GM12874 (cell line): ENCODE measurements around the gene OR52H1.

Experiments used
- TF ChIP-seq, protein P1 (sequence below): IDR thresholded peaks from 2 replicates; pipeline ENCODE4 v1.5.1; 2011; ENCODE audit warnings: low read depth, mild to moderate bottlenecking, control low read depth, low read length, moderate library complexity; ENCODE audit not compliant: insufficient read depth

Gene OR52H1

DNA sequence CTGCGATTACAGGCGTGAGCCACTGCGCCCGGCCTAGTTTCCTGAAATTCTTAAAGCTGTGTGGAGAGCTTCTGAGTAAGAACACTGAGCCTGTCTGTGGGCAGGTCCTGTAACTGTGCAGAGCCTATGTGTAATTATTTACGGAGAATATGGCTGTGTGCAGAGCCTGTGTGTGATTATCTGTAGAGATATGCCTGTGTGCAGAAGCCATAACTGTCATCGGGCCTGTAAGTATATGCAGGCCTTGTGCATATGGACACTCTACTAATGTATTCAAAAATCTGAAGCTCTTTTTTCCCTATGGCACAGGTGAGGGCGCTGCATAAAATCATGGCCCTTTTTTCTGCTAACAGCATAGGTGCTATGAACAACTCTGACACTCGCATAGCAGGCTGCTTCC is 32.2 kb upstream of the OR52H1 start, which contains the start of gene OR52B6:
TSS of gene OR52B6 (plus strand) at position 301 of the 400 bp plus-strand sequence. CDS start at position 301, 0 bp downstream.
- TF ChIP-seq, protein P1, sequence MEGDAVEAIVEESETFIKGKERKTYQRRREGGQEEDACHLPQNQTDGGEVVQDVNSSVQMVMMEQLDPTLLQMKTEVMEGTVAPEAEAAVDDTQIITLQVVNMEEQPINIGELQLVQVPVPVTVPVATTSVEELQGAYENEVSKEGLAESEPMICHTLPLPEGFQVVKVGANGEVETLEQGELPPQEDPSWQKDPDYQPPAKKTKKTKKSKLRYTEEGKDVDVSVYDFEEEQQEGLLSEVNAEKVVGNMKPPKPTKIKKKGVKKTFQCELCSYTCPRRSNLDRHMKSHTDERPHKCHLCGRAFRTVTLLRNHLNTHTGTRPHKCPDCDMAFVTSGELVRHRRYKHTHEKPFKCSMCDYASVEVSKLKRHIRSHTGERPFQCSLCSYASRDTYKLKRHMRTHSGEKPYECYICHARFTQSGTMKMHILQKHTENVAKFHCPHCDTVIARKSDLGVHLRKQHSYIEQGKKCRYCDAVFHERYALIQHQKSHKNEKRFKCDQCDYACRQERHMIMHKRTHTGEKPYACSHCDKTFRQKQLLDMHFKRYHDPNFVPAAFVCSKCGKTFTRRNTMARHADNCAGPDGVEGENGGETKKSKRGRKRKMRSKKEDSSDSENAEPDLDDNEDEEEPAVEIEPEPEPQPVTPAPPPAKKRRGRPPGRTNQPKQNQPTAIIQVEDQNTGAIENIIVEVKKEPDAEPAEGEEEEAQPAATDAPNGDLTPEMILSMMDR: no peak

DNA sequence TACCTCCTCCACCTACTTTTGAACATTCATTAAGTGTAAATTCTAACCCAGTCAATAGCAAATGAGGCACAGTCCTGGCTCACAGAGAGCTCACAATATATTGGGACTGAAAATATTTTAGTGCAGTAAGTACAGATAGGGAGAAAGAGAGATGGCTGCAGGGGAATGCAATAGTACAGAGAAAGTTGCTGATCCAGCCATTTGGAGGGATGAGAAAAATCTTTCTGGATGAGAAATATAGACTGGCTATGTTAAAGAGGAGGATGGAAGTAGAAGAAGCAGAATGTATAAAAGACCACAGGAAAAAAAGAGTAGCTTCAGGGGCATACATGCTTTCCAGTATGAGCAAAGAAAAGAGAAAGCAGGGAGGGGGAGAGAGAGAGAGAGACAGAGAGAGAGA is 28.8 kb upstream of the OR52H1 start:
- TF ChIP-seq, protein P1: no peak

DNA sequence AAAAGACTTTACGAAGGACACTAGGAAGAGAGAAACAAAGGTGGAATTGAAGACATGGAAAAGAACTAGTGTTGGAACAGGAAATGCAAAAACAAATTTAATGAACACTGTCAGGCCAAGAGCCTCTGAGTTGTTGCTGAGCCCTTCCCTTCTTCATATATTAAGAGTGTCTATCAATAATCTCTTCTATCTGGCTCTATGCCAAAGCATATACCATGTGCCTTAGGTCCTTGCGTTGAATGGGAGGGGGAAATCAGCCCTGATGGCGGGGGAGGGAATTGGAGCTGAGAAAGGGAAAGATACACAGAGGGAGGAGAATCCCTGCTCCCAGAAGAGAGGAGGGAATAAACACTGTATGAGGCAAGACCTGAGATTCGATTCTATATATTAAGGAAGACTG is 26.8 kb upstream of the OR52H1 start:
- TF ChIP-seq, protein P1: no peak

DNA sequence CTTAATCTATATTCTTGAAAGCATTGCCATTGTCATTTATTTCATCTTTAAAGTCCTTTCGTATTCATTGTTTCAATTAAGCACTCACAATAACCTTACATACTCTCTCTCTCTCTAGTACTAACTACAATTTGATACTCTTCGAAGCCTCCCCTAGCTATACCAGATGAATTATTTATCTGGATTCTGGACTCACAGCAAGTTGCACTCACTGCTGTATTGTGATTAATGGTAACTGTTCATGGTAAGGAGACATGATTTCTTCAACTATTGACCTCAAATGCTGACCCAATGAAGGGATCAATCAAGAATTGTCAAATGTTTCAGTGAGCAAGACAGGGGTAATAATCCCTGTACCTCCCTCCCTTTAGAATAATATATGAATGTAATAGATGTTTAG is 26.3 kb upstream of the OR52H1 start:
- TF ChIP-seq, protein P1: no peak

DNA sequence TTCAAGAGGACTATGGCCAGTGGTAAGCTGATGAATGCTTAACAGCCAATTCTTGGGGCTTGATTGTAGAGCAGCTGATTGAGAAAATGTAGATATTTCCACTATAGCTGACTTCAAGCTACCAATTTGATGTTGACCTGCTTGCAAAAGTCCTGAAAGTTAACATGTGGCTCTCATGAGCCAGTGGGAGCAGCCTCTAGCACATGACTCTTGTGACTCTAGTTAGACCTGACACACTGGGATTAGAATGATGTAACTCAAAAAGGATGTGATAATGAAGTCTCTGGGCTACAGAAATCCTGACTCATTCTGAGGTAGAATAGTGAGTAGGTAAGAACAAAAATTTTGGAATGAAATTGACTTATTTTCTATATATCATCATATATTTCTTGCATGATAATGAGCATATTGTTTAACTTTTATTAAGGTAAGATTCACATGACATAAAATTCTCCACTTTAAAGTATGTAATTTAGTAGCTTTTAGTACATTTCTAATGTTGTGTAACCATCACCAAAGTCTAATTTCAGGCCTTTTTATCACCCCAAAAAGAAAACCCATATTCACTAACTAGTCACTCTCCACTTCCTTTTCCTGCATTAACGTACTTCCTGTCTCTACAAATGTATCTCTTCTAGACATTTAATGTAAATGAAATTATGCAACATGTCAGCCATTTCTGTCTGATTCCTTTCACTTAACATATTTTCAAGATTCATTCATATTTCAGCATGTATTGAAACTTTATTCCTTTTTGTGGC is 16.1 kb upstream of the OR52H1 start:
- TF ChIP-seq, protein P1: no peak

DNA sequence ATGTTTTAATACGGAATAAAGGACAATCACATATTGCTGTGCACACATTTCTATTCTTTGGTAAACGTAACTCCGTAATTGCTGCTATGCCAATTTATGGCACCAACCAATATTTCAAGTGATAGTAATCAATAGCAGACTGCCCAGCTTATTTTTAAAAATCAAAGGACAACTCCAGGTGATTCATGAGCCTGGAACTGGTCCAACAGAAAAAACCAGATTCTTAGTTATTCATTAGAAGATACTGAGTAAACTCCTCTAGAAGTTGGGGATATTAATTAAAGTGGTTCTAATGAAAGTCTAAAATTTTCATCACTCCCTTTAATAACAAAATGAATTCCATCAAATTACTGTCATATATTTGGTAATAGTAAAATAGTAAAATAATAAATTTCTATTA is 9.4 kb upstream of the OR52H1 start:
- TF ChIP-seq, protein P1: no peak

DNA sequence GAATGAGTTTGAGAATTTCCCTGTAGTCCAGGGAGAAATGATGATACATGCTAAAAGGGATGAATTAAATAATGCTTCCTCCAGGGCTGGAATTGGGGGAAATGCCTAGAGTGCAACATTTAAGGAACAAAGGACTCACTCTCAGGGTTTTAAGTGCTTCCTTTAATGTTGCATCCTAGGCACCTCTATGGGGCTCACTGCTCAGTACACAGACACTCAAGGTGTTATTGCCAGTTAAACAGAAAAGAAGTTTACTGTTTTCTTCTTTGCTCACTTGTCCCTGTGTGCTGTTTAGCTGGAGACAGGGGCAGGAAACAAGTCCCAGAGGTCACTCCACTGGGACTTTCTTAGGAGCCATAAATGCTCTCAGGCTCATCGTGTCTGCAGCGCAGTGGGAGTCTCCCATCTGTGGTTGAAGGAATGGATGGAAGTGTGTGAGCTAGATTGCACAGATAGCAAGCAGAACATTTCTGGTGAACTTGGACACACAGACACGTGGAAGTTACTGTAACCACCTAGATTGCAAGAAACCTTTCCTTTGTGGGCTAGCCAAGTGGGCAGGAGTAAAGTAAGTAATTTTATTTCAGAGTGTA is 8.4 kb upstream of the OR52H1 start:
- TF ChIP-seq, protein P1: no peak
